Activated T-cell treated with anti-CD3 and anti-CD28 coated beads for 48 hours (primary cell): ENCODE results near the gene PCBP1.
"Not testable (repeated sequence)": the region's sequence is repeated elsewhere in the genome, so short reads cannot be mapped to it uniquely, and the experiment has no call there.

ENCODE experiments used
- DNase-seq: peaks from one replicate; pipeline ENCODE4 v3.0.0-alpha.2; 2020; ENCODE audit warnings: low read depth

The PCBP1 gene

GRCh38 chr2:70125498-70125898, 38.2 kb downstream of the PCBP1 start:
- no peak for DNase-seq

GRCh38 chr2:70126413-70126812, 39.1 kb downstream of the PCBP1 start:
- DNase-seq = no peak

- no peak for DNase-seq
Observed at GRCh38 chr2:70128005-70128404, 40.7 kb downstream of the PCBP1 start.

GRCh38 chr2:70131344-70132143, 44.3 kb downstream of the PCBP1 start:
- not testable (repeated sequence) for DNase-seq

- no peak for DNase-seq
Observed at GRCh38 chr2:70132244-70133126, 45.2 kb downstream of the PCBP1 start.

- DNase-seq = no peak
Observed at GRCh38 chr2:70133127-70133452, 45.8 kb downstream of the PCBP1 start.

GRCh38 chr2:70133491-70134322, 46.4 kb downstream of the PCBP1 start:
- DNase-seq = no peak

- DNase-seq = not testable (repeated sequence)
Observed at GRCh38 chr2:70134323-70134983, 47.2 kb downstream of the PCBP1 start.
